K562 (cell line): ENCODE data around the gene EVA1A.

ENCODE experiments used
- EZH2 ChIP-seq: IDR thresholded peaks from 2 replicates; pipeline ENCODE4 v1.6.1; 2012; ENCODE audit warnings: low read depth, mild to moderate bottlenecking, inconsistent platforms, low read length, borderline replicate concordance
- FOXJ3 ChIP-seq: sonication (generic); formaldehyde crosslinking; IDR thresholded peaks from 2 replicates; pipeline ENCODE4 v1.4.0; 2020; ENCODE audit warnings: mild to moderate bottlenecking, missing genetic modification reagents
- KDM1A ChIP-seq, 2 experiments: fragments of 450-650 bp; IDR thresholded peaks; 2 replicates each; pipeline ENCODE4 v1.6.1; 2016; ENCODE audit warnings: mild to moderate bottlenecking in 2 of 2
- PRPF4 ChIP-seq: fragments of 200-400 bp; formaldehyde crosslinking; IDR thresholded peaks from one replicate; pipeline ENCODE4 v1.6.1; 2017; ENCODE audit warnings: low read length, low read depth, mild to moderate bottlenecking; ENCODE audit not compliant: insufficient read depth, poor library complexity, severe bottlenecking
- PTBP1 ChIP-seq: fragments of 200-400 bp; formaldehyde crosslinking; IDR thresholded peaks from 2 replicates; pipeline ENCODE4 v1.6.1; 2017; ENCODE audit warnings: low read depth, low read length
- REST ChIP-seq, 2 experiments: fragments of 450-650 bp; formaldehyde crosslinking in 1 of 2; IDR thresholded peaks; 2 replicates each; pipeline versions ENCODE4 v1.4.0 to v1.6.1; 2014 to 2020; ENCODE audit warnings: mild to moderate bottlenecking in 2 of 2, borderline replicate concordance in 1 of 2, low read depth in 1 of 2
- RFX5 ChIP-seq: IDR thresholded peaks from 2 replicates; pipeline ENCODE4 v1.6.1; 2011; ENCODE audit warnings: low read depth, mild to moderate bottlenecking, improper control_type of control experiment, low read length
- SNRNP70 ChIP-seq: fragments of 200-400 bp; formaldehyde crosslinking; optimal IDR thresholded peaks from 2 replicates; pipeline ENCODE3; 2017; ENCODE audit warnings: low read depth, low read length
- TFAM ChIP-seq: fragments of 250-450 bp; sonication (Bioruptor Pico); conservative IDR thresholded peaks from 2 replicates; pipeline ENCODE4 v1.5.0; 2021; ENCODE audit warnings: mild to moderate bottlenecking, moderate library complexity
- ZBED1 ChIP-seq: IDR thresholded peaks from 2 replicates; pipeline ENCODE4 v1.6.1; 2014
- ZNF133 ChIP-seq: fragments of 250-450 bp; sonication (Bioruptor Pico); IDR thresholded peaks from 2 replicates; pipeline ENCODE4 v1.4.0; 2020; ENCODE audit warnings: mild to moderate bottlenecking
- ZNF217 ChIP-seq: sonication (generic); formaldehyde crosslinking; IDR thresholded peaks from 2 replicates; pipeline ENCODE4 v1.8.0; 2022; ENCODE audit warnings: mild to moderate bottlenecking, missing genetic modification reagents

- TF ChIP-seq RFX5 (no peak), EZH2 (no peak), ZNF133 (CRISPR knock-in tag) (no peak), KDM1A (IDR thresholded peaks at IDR 0.05) (no peak), TFAM (no peak), FOXJ3 (no peak), ZNF217 (CRISPR knock-in tag) (no peak), REST (IDR thresholded peaks at IDR 0.05; ENCODE audit: borderline replicate concordance) (no peak), REST (CRISPR knock-in tag; IDR thresholded peaks at IDR 0.05; ENCODE audit: low read depth) (no peak), PTBP1 (no peak), ZBED1 (no peak), SNRNP70 (no peak), PRPF4 (no peak)
These were observed 48.6 kb upstream of the EVA1A start for GRCh38 chr2:75609334-75609689.
